HG02938 (cell line): ENCODE measurements around the gene FAM83E.
A peak's percentile ranks its signal among the peaks of the same experiment; 100 is the strongest.
"Not testable (repeated sequence)": the region's sequence is repeated elsewhere in the genome, so short reads cannot be mapped to it uniquely, and the experiment has no call there.

Experiments
- ATAC-seq: cut with Tn5 transposase; IDR thresholded peaks from one replicate; pipeline ENCODE4 v1.9.1; 2021; ENCODE audit warnings: mild to moderate bottlenecking, moderate library complexity; ENCODE audit not compliant: unreplicated experiment

The FAM83E gene

GRCh38 chr19:48614436-48615230 is at the start of gene FAM83E:
Gene FAM83E (minus strand): TSS chr19:48615076. CDS start chr19:48613372, 1,704 bp downstream.
- ATAC-seq = no peak

- ATAC-seq = no peak
These were observed 49.6 kb upstream of the FAM83E start for GRCh38 chr19:48664476-48664875.

GRCh38 chr19:48663667-48664066 is 48.8 kb upstream of the FAM83E start:
- no peak for ATAC-seq

GRCh38 chr19:48661711-48662090 is 46.8 kb upstream of the FAM83E start:
- no peak for ATAC-seq

- ATAC-seq = peak; percentile 84
These were observed 46.2 kb upstream of the FAM83E start for GRCh38 chr19:48660852-48661710.

GRCh38 chr19:48659768-48660167 is 44.9 kb upstream of the FAM83E start:
- no peak for ATAC-seq

- ATAC-seq = no peak
These were observed 43.6 kb upstream of the FAM83E start for GRCh38 chr19:48658483-48658882.

- not testable (repeated sequence) for ATAC-seq
These were observed 43.0 kb upstream of the FAM83E start for GRCh38 chr19:48657828-48658227.

- no peak for ATAC-seq
These were observed 42.1 kb upstream of the FAM83E start for GRCh38 chr19:48656840-48657474.

- no peak for ATAC-seq
These were observed 39.6 kb upstream of the FAM83E start for GRCh38 chr19:48654299-48655059.

GRCh38 chr19:48651683-48652048 is 36.8 kb upstream of the FAM83E start:
- no peak for ATAC-seq

- no peak for ATAC-seq
These were observed 36.3 kb upstream of the FAM83E start for GRCh38 chr19:48650974-48651682.

- no peak for ATAC-seq
These were observed 33.3 kb upstream of the FAM83E start for GRCh38 chr19:48648134-48648533.

GRCh38 chr19:48646722-48647216 is 31.9 kb upstream of the FAM83E start:
- ATAC-seq = no peak

- ATAC-seq = peak; percentile 58
These were observed 31.3 kb upstream of the FAM83E start, which contains the start of gene CA11 for GRCh38 chr19:48646001-48646721. Gene CA11 (minus strand): TSS chr19:48646187. CDS start chr19:48645632, 555 bp downstream.

- ATAC-seq = no peak
These were observed 30.7 kb upstream of the FAM83E start for GRCh38 chr19:48645620-48646000.

- ATAC-seq = no peak
These were observed 30.2 kb upstream of the FAM83E start for GRCh38 chr19:48644839-48645619.

GRCh38 chr19:48644355-48644754 is 29.5 kb upstream of the FAM83E start:
- ATAC-seq = no peak
